Putamen (tissue), 1 donor: ENCODE results near the gene KCNMA1.
A peak's percentile ranks its signal among the peaks of the same experiment; 100 is the strongest.

Experiments
- DNase-seq: peaks from one replicate; pipeline ENCODE4 v3.0.0-alpha.2; 2016; ENCODE audit warnings: low spot score

KCNMA1 gene

DNA sequence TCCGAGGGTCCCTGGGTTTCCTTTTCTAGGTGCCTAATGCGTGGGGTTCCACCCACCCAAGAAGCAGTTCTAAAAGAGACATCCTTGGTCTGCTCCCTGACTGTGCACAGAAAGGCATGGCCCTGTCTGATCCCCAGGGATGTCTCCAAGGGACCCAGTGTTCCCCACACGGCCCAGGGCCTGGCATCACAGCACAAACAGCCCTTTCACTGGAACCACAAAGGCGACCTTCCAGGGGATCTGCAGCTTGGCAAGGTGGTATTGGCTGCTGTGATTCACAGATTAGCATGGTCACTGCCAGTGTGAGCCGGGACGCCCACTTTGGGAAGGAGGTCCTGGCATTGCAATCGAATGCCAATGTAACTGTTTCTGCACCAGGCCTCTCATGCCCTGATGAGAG is 6.4 kb downstream of the KCNMA1 start:
- DNase-seq = peak; percentile 61

DNA sequence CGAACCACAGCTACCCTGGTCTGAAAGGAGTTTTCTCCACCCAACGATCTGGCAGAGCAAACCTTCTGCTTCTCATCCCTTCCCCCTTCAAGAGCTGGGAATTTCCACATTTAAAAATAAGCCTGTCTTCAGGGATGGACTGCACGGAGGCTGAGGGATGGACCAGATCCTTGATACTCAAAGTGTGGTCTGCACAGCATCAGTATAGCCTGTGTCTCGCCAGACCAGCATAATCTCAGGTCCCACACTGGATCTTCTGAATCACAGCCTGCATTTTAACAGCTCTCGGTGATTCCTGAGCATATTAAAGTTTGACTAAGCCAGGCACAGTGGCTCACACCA is 7.1 kb downstream of the KCNMA1 start:
- DNase-seq = no peak

DNA sequence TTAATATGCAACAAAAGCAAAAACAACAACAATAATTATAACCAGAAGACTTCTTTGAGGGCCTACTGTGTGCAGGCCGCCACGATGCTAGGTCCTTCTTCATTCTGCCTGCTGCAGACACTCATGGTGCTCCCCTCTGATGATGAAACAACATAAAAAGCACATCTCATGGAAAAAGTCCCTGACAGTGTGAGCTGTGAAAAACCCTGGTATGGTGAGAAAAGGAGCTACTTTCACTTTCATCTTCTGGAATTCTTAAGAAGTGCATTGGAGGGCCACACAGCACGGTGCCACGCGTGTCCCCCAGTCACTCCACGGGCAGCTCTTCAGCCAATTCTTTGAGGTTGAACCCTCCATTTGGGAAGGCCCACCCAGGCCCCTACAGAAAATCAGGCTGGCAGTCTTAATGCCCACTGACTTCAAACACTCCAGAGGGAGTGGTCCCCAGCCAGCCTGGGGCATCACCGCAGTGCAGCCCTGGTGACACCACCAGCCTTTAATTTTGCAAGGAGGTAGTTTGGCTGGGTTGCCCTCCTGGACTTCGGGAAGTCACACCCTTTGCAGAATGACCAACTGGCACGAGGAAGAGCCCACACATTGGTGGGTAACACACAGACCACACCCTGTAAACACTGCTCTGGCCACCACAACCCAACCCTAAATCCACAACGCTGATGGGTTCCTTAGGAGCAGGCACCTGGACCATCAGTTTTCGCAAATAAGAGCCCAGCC is 7.7 kb downstream of the KCNMA1 start:
- no peak for DNase-seq

GRCh38 chr10:77628906-77629730 is 8.5 kb downstream of the KCNMA1 start:
- DNase-seq = no peak

DNA sequence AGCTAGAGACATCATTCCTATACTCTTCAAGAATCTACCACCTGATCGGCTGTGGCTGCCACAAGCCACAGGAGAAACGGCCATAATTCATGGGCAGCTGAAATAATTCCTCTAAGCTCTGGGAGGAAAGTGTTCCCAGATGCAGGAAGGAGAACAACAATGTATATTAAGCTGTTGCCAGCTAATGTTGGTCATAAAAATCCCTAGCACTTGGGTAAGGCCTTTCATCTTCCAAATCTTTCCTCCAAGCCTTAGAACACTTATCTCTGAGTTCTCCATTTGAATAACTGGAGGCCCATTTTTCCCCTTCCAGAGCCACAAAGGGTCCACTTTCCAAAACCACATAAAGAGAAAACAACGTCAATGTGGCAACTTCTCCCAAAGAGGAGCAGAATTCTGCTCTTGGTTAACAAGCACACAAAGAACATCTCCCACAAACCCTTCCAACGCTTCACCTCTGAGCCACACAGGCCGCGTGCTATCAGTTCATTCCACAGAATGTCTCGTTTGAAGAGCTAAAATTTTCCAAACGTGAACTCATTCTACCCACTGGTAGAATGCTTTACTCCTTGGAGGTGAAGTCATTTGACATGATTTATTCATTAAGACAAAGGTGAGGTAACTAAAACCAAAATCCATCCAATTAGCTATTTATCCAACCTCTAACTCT is 11.2 kb downstream of the KCNMA1 start:
- DNase-seq = no peak

DNA sequence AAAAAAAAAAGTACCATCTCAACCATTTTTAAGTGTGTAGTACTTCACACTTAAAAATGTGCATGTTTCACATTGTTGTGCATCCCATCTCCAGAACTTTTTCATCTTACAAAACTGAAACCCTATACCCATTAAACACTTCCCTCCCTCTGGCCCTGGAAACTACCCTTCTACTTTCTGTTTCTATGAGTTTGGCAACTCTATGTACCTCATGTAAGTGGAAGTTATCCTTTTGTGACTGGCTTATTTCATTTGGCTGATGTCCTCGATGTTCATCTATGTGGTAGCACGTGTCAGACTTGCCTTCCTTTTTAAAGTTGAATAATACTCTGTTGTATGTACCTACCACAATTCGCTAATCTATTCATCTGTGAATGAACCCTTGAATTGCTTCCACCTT is 12.2 kb downstream of the KCNMA1 start:
- no peak for DNase-seq

- DNase-seq = no peak
Observed at GRCh38 chr10:77622889-77623291, 14.7 kb downstream of the KCNMA1 start.

- no peak for DNase-seq
Observed at GRCh38 chr10:77620731-77621130, 16.9 kb downstream of the KCNMA1 start.

- DNase-seq = no peak
Observed at GRCh38 chr10:77619964-77620703, 17.5 kb downstream of the KCNMA1 start.

DNA sequence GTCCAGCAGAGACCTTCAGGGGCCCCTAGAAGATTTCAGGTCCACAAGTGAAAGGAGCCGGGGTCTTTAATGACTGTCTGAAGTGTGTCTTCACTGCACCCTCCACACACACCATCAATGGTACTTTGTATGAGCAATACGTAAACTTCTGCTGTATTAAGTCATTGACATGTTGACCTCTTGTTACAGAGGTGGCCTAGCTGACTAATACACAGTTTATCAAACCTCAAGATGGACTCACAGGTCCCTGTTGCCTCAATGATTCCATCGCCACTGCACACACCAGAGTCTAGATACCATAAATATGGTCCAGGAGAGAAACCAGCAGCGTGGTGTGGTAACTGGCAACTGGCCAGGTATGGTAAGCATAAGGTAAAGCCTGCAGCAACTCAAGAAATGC is 19.5 kb downstream of the KCNMA1 start:
- no peak for DNase-seq

DNA sequence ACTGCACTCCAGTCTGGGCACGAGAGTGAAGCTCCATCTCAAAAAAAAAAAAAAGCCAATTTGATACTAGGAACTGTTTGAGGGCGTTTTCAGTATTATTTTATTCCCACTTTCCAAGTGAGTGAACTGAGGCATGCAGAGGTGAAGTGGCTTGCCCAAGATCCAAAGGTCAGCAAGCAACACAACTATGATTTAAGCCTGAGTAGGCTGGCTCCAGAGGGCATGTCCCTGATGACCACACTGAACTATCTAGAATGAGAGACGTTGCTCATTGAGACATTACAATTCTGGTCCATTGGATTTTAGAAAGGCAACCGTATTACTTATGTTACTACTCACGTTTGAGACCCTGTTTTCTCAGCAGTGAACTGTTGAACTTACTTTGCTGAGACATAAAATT is 20.8 kb downstream of the KCNMA1 start:
- no peak for DNase-seq

- DNase-seq = no peak
Observed at GRCh38 chr10:77614778-77615625, 22.6 kb downstream of the KCNMA1 start.

DNA sequence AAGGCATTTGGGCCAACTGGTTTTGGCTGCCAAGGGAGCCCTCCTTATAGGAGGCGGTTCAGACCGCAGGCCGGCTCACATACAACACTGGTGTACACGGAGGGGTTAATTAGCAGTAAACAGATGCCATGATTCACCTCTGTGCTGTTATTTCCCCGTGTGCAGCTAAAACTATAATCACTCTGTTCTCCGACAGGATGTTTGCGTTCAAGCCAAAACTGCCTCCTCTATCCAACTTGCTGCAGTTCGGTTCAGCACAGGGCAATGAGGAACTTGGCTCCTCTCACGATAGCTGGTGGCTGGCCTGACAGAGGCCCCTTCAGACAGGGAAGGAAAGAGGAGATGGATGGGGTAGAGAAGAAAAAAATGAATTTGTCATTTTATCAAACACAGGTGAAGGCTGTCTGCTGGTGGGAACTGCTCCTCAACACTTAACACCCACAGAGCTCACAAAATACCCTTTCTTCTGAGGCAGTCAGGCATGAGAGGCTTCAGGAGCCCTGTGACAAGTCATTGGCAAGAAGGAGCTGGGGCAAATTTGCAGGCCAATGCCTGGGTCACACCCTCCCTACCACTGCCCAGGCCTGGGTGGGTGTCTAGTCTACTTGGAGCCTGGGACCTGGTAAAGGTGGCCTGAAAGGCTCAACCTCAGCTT is 24.0 kb downstream of the KCNMA1 start:
- no peak for DNase-seq

DNA sequence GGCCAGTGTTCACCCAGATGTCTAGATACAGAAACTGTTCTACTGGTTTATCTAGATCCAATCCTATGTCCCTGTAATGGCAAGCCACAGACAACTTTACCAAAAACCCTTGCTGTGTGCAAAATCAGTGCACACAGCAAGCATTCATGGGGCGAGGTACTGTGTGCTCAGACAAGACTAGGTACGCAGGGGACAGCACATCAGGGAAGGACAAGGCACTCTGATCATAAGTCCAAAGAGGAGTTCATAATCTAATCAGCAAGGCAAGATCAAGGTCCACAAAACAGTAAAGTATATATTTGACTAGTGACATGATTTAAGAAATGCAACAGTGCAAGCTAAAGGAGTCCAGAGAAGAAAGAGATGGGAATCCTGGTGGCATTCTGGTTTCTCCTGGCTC is 25.9 kb downstream of the KCNMA1 start:
- no peak for DNase-seq

- no peak for DNase-seq
Observed at GRCh38 chr10:77611221-77611620, 26.4 kb downstream of the KCNMA1 start.

GRCh38 chr10:77609781-77610272 is 27.8 kb downstream of the KCNMA1 start:
- no peak for DNase-seq

GRCh38 chr10:77608281-77608680 is 29.3 kb downstream of the KCNMA1 start:
- DNase-seq = no peak

- DNase-seq = no peak
Observed at GRCh38 chr10:77606751-77607150, 30.9 kb downstream of the KCNMA1 start.

DNA sequence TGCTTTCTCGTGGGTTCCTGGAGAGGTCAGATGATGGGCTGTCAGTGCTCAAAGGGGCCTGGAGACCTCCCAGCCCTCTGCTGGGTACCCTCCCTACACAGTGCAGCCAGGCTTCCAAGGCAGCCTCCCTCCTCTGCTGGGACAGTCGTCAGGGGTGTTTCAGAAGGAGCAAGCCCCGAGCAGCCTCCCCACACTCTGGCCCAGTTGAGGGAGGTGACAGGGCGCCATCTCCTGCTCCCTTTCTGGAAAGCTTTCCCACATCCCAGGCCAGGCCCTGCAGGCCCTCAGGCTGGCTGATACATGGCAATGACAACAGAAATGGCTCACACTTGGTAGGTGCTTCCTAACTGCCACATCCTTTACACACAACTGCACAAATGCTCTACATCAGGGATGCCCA is 32.1 kb downstream of the KCNMA1 start:
- DNase-seq = no peak

DNA sequence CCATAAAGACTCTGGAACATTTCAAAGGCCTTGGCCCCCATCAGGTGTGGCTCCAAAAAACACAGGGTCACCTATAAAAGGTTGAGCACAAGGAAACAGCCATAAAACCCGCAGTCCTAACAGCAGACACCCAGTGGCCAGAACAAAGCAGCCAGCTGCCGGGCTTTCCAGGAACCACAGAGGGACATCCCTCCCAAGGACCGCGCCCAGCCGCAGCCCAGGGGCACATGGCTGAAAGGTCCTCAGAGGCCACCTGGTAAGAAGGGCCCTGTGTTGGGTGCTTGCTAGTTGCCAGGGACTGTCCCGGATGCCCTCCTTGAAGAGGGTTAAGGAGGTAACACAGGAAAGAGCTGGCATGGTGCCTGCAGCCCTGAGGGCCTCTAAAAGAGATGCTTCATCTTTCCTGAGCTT is 32.7 kb downstream of the KCNMA1 start:
- no peak for DNase-seq

- DNase-seq = no peak
Observed at GRCh38 chr10:77604063-77604462, 33.5 kb downstream of the KCNMA1 start.
